GM11168 (cell line): Measurements from ENCODE around the gene RABL3.
"Not testable (repeated sequence)": the region's sequence is repeated elsewhere in the genome, so short reads cannot be mapped to it uniquely, and the experiment has no call there.

Source experiments
- in situ Hi-C: fragments of 300-500 bp; cut with MboI; formaldehyde crosslinking; loops from one replicate; pipeline ENCODE4 v1.12.0; 2022; ENCODE audit warnings: low sequenced_read_pairs; ENCODE audit not compliant: unreplicated experiment

The RABL3 gene

GRCh38 chr3:120742198-120742848 lies at the start of gene RABL3, which contains the start of gene GTF2E1:
RABL3 (minus strand) TSS chr3:120742516; CDS start chr3:120742507, 9 bp downstream.
GTF2E1 (plus strand) TSS chr3:120742744; CDS start chr3:120750553, 7,809 bp downstream.
- in situ Hi-C loops, result loop anchor here (5.0 kb wide), 1 partner anchor 50 kb away; no protein-coding TSS in a partner anchor

GRCh38 chr3:120791913-120792312 lies 49.6 kb upstream of the RABL3 start:
- in situ Hi-C loops, result loop anchor here (5.0 kb wide), 2 partner anchors 50 to 230 kb away; partner anchors contain the start of genes GTF2E1 and RABL3

- in situ Hi-C loops, result loop anchor here (5.0 kb wide), 2 partner anchors 49 to 229 kb away; partner anchors contain the start of genes GTF2E1 and RABL3
Observed at GRCh38 chr3:120791010-120791409, 48.7 kb upstream of the RABL3 start.

GRCh38 chr3:120785832-120786231 lies 43.5 kb upstream of the RABL3 start:
- in situ Hi-C loops, result not testable (repeated sequence)

GRCh38 chr3:120780977-120781376 lies 38.7 kb upstream of the RABL3 start:
- in situ Hi-C loops, result no loop called here

- in situ Hi-C loops, result no loop called here
Observed at GRCh38 chr3:120778776-120779175, 36.5 kb upstream of the RABL3 start.

GRCh38 chr3:120775411-120775810 lies 33.1 kb upstream of the RABL3 start:
- in situ Hi-C loops, result no loop called here

GRCh38 chr3:120773932-120774331 lies 31.6 kb upstream of the RABL3 start:
- in situ Hi-C loops, result no loop called here

- in situ Hi-C loops, result no loop called here
Observed at GRCh38 chr3:120772081-120772480, 29.8 kb upstream of the RABL3 start.

GRCh38 chr3:120770891-120771290 lies 28.6 kb upstream of the RABL3 start:
- in situ Hi-C loops, result no loop called here

GRCh38 chr3:120769436-120769835 lies 27.1 kb upstream of the RABL3 start:
- in situ Hi-C loops, result no loop called here

GRCh38 chr3:120767106-120767505 lies 24.8 kb upstream of the RABL3 start:
- in situ Hi-C loops, result no loop called here

GRCh38 chr3:120766576-120766975 lies 24.3 kb upstream of the RABL3 start:
- in situ Hi-C loops, result no loop called here

- in situ Hi-C loops, result no loop called here
Observed at GRCh38 chr3:120765830-120766493, 23.6 kb upstream of the RABL3 start.

GRCh38 chr3:120764206-120764605 lies 21.9 kb upstream of the RABL3 start:
- in situ Hi-C loops, result no loop called here

- in situ Hi-C loops, result no loop called here
Observed at GRCh38 chr3:120763601-120764000, 21.3 kb upstream of the RABL3 start.

- in situ Hi-C loops, result no loop called here
Observed at GRCh38 chr3:120762615-120763014, 20.3 kb upstream of the RABL3 start.

- in situ Hi-C loops, result not testable (repeated sequence)
Observed at GRCh38 chr3:120758551-120758950, 16.2 kb upstream of the RABL3 start.

GRCh38 chr3:120756061-120756460 lies 13.7 kb upstream of the RABL3 start:
- in situ Hi-C loops, result no loop called here

GRCh38 chr3:120753810-120754209 lies 11.5 kb upstream of the RABL3 start:
- in situ Hi-C loops, result no loop called here

- in situ Hi-C loops, result no loop called here
Observed at GRCh38 chr3:120752865-120753264, 10.5 kb upstream of the RABL3 start.

GRCh38 chr3:120752230-120752629 lies 9.9 kb upstream of the RABL3 start:
- in situ Hi-C loops, result no loop called here
